Adipocyte (in vitro differentiated cells): ENCODE data around the gene KIF13A.
"Not testable (repeated sequence)": the region's sequence is repeated elsewhere in the genome, so short reads cannot be mapped to it uniquely, and the experiment has no call there.

ENCODE experiments used
- DNase-seq: peaks from one replicate; pipeline ENCODE4 v3.0.0-alpha.2; 2015; ENCODE audit warnings: low read depth
- H3K27me3 ChIP-seq: replicated peaks from 2 replicates; pipeline ENCODE4 v1.7.0; 2013; ENCODE audit warnings: mild to moderate bottlenecking, low read length, moderate library complexity; ENCODE audit not compliant: control insufficient read depth, insufficient read depth
- H3K36me3 ChIP-seq: 2 replicates; pipeline ENCODE4 v1.7.0; 2013; ENCODE audit warnings: low read length, mild to moderate bottlenecking, moderate library complexity; ENCODE audit not compliant: control insufficient read depth, insufficient read depth, severe bottlenecking
- H3K4me1 ChIP-seq: 2 replicates; pipeline ENCODE4 v1.7.0; 2013; ENCODE audit warnings: mild to moderate bottlenecking, low read length, moderate library complexity; ENCODE audit not compliant: control insufficient read depth, insufficient read depth
- H3K4me3 ChIP-seq: 2 replicates; pipeline ENCODE4 v1.7.0; 2013; ENCODE audit warnings: mild to moderate bottlenecking, low read length, moderate library complexity
- H3K9ac ChIP-seq: 2 replicates; pipeline ENCODE4 v1.7.0; 2013; ENCODE audit warnings: mild to moderate bottlenecking, low read length, moderate library complexity
- H3K9me3 ChIP-seq: 2 replicates; pipeline ENCODE4 v1.7.0; 2013; ENCODE audit warnings: mild to moderate bottlenecking, low read length, moderate library complexity; ENCODE audit not compliant: control insufficient read depth

The KIF13A gene

GRCh38 chr6:17835784-17836183, 151.7 kb downstream of the KIF13A start:
- Histone ChIP-seq H3K9me3 (no peaks in the 10 kb centered on the region), H3K36me3 (peaks cover 18% of the 10 kb centered on the region), H3K27me3 (no peaks in the 10 kb centered on the region), H3K9ac (no peak overlapping the region), H3K4me1 (peaks cover 6% of the 10 kb centered on the region), H3K4me3 (no peak overlapping the region)
- DNase-seq = no peak

GRCh38 chr6:17831135-17831534, 156.3 kb downstream of the KIF13A start:
- Histone ChIP-seq H3K27me3 (no peaks in the 10 kb centered on the region), H3K4me1 (peaks cover 6% of the 10 kb centered on the region), H3K36me3 (peaks cover 47% of the 10 kb centered on the region), H3K9me3 (no peaks in the 10 kb centered on the region), H3K9ac (no peak overlapping the region), H3K4me3 (no peak overlapping the region)
- DNase-seq = peak; percentile 55

DNA sequence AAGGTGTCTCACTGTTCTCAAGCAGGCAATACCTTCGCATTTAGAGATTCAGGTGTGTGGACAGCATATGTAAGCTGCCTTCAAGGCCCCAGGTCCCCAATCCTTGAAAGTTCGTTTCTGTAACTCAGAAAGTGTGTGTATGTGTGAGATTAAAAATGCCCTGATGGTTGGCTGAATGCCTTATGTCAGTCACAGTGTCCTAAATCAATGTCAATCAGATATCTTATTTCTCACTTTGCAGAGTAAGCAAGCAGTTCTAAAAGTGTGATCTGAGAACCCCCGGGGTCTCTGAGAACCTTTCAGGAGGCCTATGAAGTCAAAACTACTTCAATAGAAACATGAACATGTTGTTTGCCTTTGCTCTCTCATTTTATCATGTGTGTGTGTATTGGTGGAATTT, 157.5 kb downstream of the KIF13A start:
- peaks cover 6% of the 10 kb centered on the region for H3K4me1 ChIP-seq
- no peaks in the 10 kb centered on the region for H3K27me3 ChIP-seq
- no peak for DNase-seq
- H3K36me3 ChIP-seq = peaks cover 56% of the 10 kb centered on the region
- H3K4me3 ChIP-seq = no peak overlapping the region
- H3K9ac ChIP-seq = no peak overlapping the region
- no peaks in the 10 kb centered on the region for H3K9me3 ChIP-seq

DNA sequence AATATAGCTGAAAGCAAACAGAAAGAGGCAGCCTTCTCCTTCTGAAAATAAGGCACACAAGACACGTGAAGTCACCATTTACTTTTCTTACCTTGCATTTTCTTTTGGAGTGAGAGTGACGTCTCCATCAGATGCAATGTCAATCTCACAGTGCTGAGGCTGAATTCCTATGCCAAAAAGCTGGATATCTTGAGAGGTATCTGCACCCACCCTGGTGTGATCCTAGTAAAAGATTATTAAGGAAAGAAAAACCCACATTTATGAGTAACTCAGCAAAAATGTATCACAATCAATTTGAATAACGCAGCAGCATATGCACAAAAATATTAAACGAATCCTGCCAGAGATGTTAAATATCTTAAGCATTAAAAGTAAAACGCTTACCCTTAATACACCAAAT, 159.3 kb downstream of the KIF13A start:
- Histone ChIP-seq H3K27me3 (no peaks in the 10 kb centered on the region), H3K9me3 (no peaks in the 10 kb centered on the region), H3K4me3 (no peak overlapping the region), H3K9ac (no peak overlapping the region), H3K36me3 (peaks cover 58% of the 10 kb centered on the region), H3K4me1 (peaks cover 6% of the 10 kb centered on the region)
- DNase-seq = no peak

DNA sequence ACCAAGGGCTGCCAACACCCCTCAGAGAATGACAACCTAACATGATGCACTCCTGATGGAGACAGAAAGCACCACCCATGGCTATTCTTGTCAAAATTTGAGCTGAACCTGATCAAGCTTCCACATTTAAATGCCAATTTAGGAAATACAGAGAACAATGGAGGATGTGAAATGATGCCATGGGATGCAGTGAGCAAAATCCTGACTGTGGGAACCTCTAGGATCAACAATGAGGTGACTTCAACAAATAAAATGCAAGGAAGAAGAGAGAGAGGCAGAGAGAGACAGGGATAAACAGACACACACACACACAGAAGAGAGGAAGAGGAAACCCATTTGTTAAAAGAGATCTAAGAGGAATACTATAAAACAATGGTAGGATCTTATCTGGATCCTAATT, 161.1 kb downstream of the KIF13A start:
- no peak for DNase-seq
- H3K27me3 ChIP-seq = no peaks in the 10 kb centered on the region
- H3K4me3 ChIP-seq = no peak overlapping the region
- peaks cover 68% of the 10 kb centered on the region for H3K36me3 ChIP-seq
- H3K9ac ChIP-seq = no peak overlapping the region
- H3K9me3 ChIP-seq = no peaks in the 10 kb centered on the region
- peaks cover 5% of the 10 kb centered on the region for H3K4me1 ChIP-seq

- Histone ChIP-seq H3K4me3 (no peak overlapping the region), H3K9me3 (no peaks in the 10 kb centered on the region), H3K27me3 (no peaks in the 10 kb centered on the region), H3K4me1 (peaks cover 4% of the 10 kb centered on the region), H3K9ac (no peak overlapping the region), H3K36me3 (peaks cover 25% of the 10 kb centered on the region)
- DNase-seq = no peak
Measured at GRCh38 chr6:17820055-17820454, 167.4 kb downstream of the KIF13A start.

GRCh38 chr6:17817763-17818162, 169.7 kb downstream of the KIF13A start:
- Histone ChIP-seq H3K9me3 (no peaks in the 10 kb centered on the region), H3K4me1 (peaks cover 4% of the 10 kb centered on the region), H3K27me3 (no peaks in the 10 kb centered on the region), H3K9ac (no peak overlapping the region), H3K4me3 (no peak overlapping the region), H3K36me3 (peaks cover 32% of the 10 kb centered on the region)
- no peak for DNase-seq

DNA sequence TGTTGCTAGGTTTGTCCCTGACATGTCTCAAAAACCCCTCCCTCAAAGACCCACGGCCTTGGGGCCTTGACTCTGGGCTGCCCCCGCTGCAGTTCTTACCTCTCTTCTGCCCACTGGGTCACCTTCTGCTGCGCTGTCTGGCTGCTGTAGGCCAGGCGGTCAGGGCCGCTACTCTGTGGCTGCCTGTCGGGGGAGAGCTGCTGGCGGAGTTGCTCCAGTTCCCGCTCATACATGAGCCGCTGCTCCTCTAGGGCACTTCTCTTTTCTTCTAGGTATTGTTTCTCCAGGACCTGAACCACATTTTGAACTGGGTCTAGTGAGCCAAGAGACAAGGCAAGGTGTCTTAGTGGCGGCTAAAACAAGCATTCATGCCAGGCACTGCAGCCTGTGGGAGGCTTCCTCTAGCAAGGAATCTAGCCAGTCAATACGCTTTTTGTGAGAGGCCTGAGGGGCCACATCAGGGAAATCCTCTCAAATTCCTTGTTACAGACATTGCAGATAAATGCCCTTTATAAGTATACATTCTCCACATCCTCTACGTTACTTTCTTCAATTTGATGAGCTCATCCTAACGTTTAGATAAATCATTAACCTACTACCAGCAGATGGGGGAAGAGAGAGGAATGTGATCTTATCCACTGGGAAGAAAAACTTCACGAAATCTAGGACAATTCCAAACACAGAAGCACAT, 170.4 kb downstream of the KIF13A start:
- DNase-seq = peak; percentile 41
- H3K4me3 ChIP-seq = no peak overlapping the region
- H3K27me3 ChIP-seq = no peaks in the 10 kb centered on the region
- H3K9ac ChIP-seq = no peak overlapping the region
- H3K36me3 ChIP-seq = peaks cover 37% of the 10 kb centered on the region
- H3K4me1 ChIP-seq = peaks cover 4% of the 10 kb centered on the region
- no peaks in the 10 kb centered on the region for H3K9me3 ChIP-seq

GRCh38 chr6:17813542-17813941, 173.9 kb downstream of the KIF13A start:
- peaks cover 41% of the 10 kb centered on the region for H3K36me3 ChIP-seq

DNA sequence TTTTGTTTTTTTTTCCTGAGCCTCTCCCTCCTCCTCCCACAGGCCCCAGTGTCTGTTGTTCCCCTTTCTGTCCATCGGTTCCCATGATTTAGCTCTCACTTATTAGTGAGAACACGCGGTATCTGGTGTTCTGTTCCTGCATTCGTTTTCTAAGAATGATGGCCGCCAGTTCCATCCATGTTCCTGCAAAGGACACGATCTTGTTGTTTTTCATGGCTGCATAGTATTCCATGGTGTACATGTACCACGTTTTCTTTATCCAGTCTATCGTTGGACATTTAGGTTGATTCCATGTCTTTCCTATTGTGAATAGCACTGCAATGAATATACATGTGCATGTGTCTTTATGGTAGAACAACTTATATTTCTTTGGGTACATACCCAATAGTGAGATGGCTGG, 175.1 kb downstream of the KIF13A start:
- Histone ChIP-seq H3K4me3 (no peak overlapping the region), H3K36me3 (peaks cover 51% of the 10 kb centered on the region), H3K9ac (no peak overlapping the region), H3K27me3 (no peaks in the 10 kb centered on the region), H3K9me3 (no peaks in the 10 kb centered on the region), H3K4me1 (no peaks in the 10 kb centered on the region)
- no peak for DNase-seq

More at GRCh38 chr6:17813542-17813941, 173.9 kb downstream of the KIF13A start:
- Histone ChIP-seq H3K27me3 (no peaks in the 10 kb centered on the region), H3K4me3 (no peak overlapping the region), H3K9ac (no peak overlapping the region), H3K9me3 (no peaks in the 10 kb centered on the region), H3K4me1 (no peaks in the 10 kb centered on the region)
- no peak for DNase-seq

- peak; percentile 9 for DNase-seq
- Histone ChIP-seq H3K4me1 (no peaks in the 10 kb centered on the region), H3K27me3 (no peaks in the 10 kb centered on the region), H3K36me3 (peaks cover 42% of the 10 kb centered on the region), H3K9ac (no peak overlapping the region), H3K9me3 (no peaks in the 10 kb centered on the region), H3K4me3 (no peak overlapping the region)
Measured at GRCh38 chr6:17808609-17809008, 178.8 kb downstream of the KIF13A start.

DNA sequence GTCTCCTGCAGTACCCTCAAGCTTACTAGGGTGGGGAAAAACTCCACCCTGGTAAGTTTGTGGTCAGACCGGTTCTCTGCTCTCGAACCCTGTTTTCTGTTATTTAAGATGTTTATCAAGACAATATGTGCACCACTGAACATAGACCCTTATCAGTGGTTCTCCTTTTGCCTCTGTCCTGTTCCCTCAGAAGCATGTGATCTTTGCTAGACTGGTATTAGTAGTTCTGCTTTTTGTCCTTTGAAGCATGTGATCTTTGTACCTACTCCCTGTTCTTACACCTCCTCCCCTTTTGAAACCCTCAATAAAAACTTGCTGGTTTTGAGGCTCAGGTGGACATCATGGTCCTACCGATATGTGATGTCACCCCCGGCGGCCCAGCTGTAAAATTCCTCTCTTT, 180.0 kb downstream of the KIF13A start:
- not testable (repeated sequence) for H3K9ac ChIP-seq, H3K27me3 ChIP-seq, H3K9me3 ChIP-seq, DNase-seq, H3K4me3 ChIP-seq, H3K4me1 ChIP-seq
- peaks cover 45% of the 10 kb centered on the region for H3K36me3 ChIP-seq
